ENCODE measurements around the gene ATP8A2. TPM values are rescaled to one million over a fixed set of nuclear protein-coding genes. Genes with fewer than 3 reads are reported as not detected.

The ATP8A2 gene
- total and polyA plus RNA-seq, 9 of the 15 experiments (the other 6 are each of a cell fraction or from before 2014, with no cell fraction given), result under 0.01 to 0.33 (median 0.06) TPM; not detected in 4

GRCh38 chr13:26011996-26012821 lies 640.4 kb downstream of the ATP8A2 start:
- no peaks in the 10 kb centered on the region for H3K79me2 ChIP-seq (ENCODE audit: control insufficient read depth, insufficient read depth, low read length)
- H3K36me3 ChIP-seq (ENCODE audit: control insufficient read depth, insufficient read depth, low read length), result no peaks in the 10 kb centered on the region
- H3K9me3 ChIP-seq (replicated peaks; ENCODE audit: control insufficient read depth, insufficient read depth, low read depth, low read length), result no peaks in the 10 kb centered on the region
- ChIA-PET POLR2A (no interaction called here), CTCF (ENCODE audit: low intra/inter-chr PET ratio) (no interaction called here)
- TF ChIP-seq BRD9 (IDR thresholded peaks at IDR 0.05; ENCODE audit: low read depth, partially characterized antibody) (no peak), IFI16 (CRISPR knock-in tag; IDR thresholded peaks at IDR 0.05) (no peak), ZBTB7A (IDR thresholded peaks at IDR 0.05; ENCODE audit: borderline replicate concordance, control insufficient read depth, low read depth, low read length) (no peak), TAF15 (IDR thresholded peaks at IDR 0.05; ENCODE audit: low read depth, low read length) (no peak), ZNF639 (CRISPR knock-in tag; conservative IDR thresholded peaks at IDR 0.05 in 1 of 2, IDR thresholded peaks at IDR 0.05 in 1 of 2) (no peak), PCBP1 (IDR thresholded peaks at IDR 0.05; ENCODE audit: low read depth, low read length, poor library complexity, severe bottlenecking) (no peak), DLX4 (CRISPR knock-in tag; IDR thresholded peaks at IDR 0.05) (no peak), FOXM1 (IDR thresholded peaks at IDR 0.05; ENCODE audit: low read depth) (no peak), FOXM1 (CRISPR knock-in tag; IDR thresholded peaks at IDR 0.05; ENCODE audit: low read depth) (no peak), ZNF354B (CRISPR knock-in tag; IDR thresholded peaks at IDR 0.05) (no peak), E2F1 (CRISPR knock-in tag; IDR thresholded peaks at IDR 0.05) (no peak), CEBPG (CRISPR knock-in tag; IDR thresholded peaks at IDR 0.05) (no peak), CEBPG (tag; conservative IDR thresholded peaks at IDR 0.05 in 1 of 2, IDR thresholded peaks at IDR 0.05 in 1 of 2) (no peak)
- H3K4me2 ChIP-seq (ENCODE audit: insufficient read depth, low read length), result no peak overlapping the region
- H3K27ac ChIP-seq (ENCODE audit: extremely low read depth, low read depth, low read length), result no peak overlapping the region
- DNase-seq (ENCODE audit: extremely low read depth in 1 of 4, low spot score in 3 of 4) (no peak), FAIRE-seq (no peak), ATAC-seq (no peak)
- intact Hi-C loops (cut with micrococcal nuclease) (no loop called here), in situ Hi-C loops (cut with MboI) (no loop called here)
- peaks cover 0 to 11% of the 10 kb centered on the region in 2 experiments; a peak in 2 of 5 replicates for H3K27me3 ChIP-seq (ENCODE audit: control insufficient read depth in 2 of 2, insufficient read depth in 2 of 2, low read length in 2 of 2)
- no peaks in the 10 kb centered on the region for H4K20me1 ChIP-seq (replicated peaks; ENCODE audit: control insufficient read depth, insufficient read depth, low read length)
- no peak overlapping the region for H3K9ac ChIP-seq (ENCODE audit: insufficient read depth in 1 of 2, low read depth in 2 of 2, low read length in 2 of 2)
- no peak overlapping the region for H3K4me3 ChIP-seq
- no peaks in the 10 kb centered on the region for H3K4me1 ChIP-seq (replicated peaks in 1 of 2; ENCODE audit: control insufficient read depth in 2 of 2, insufficient read depth in 2 of 2, low read length in 2 of 2)
- H3K9me1 ChIP-seq (ENCODE audit: control insufficient read depth, insufficient read depth, low read length), result no peaks in the 10 kb centered on the region
- 1% methylated on average over 23 of the region's 53 CpGs for WGBS (ENCODE audit: insufficient coverage, low coverage, missing lambda C conversion rate)
- H2AFZ ChIP-seq (ENCODE audit: low read depth, low read length), result no peak overlapping the region
- no TSS peak for BruUV-seq (replicated peaks)

All from K562 (cell line).